HepG2 (cell line): ENCODE measurements around the gene TMEM129. TPM values are rescaled to one million over a fixed set of nuclear protein-coding genes. Genes with fewer than 3 reads are reported as not detected.

Experiments
- ARNTL ChIP-seq: sonication (generic); formaldehyde crosslinking; IDR thresholded peaks from 2 replicates; pipeline ENCODE4 v1.4.0; 2020; ENCODE audit warnings: mild to moderate bottlenecking, missing genetic modification reagents
- BRD4 ChIP-seq: sonication (generic); formaldehyde crosslinking; IDR thresholded peaks from 2 replicates; pipeline ENCODE4 v1.4.0; 2020; ENCODE audit warnings: missing genetic modification reagents
- EP300 ChIP-seq, 3 experiments: sonication (generic) in 1 of 3; formaldehyde crosslinking in 1 of 3; IDR thresholded peaks; 2 replicates each; pipeline versions ENCODE4 v1.5.1 to v1.6.1; 2011 to 2020; ENCODE audit warnings: low read depth in 2 of 3, low read length in 2 of 3, borderline replicate concordance in 1 of 3, improper control_type of control experiment in 1 of 3, mild to moderate bottlenecking in 1 of 3, missing genetic modification reagents in 1 of 3, moderate library complexity in 1 of 3
- HBP1 ChIP-seq: IDR thresholded peaks from 2 replicates; pipeline ENCODE4 v1.6.1; 2016; ENCODE audit warnings: low read depth, control low read depth
- SIN3A ChIP-seq: IDR thresholded peaks from 2 replicates; pipeline ENCODE4 v1.6.1; 2011; ENCODE audit warnings: low read depth, mild to moderate bottlenecking, control low read depth, low read length, borderline replicate concordance
- TFAP4 ChIP-seq: sonication (generic); IDR thresholded peaks from 2 replicates; pipeline ENCODE4 v1.6.1; 2016; ENCODE audit warnings: low read depth, borderline replicate concordance
- TOE1 ChIP-seq: sonication (generic); formaldehyde crosslinking; IDR thresholded peaks from 2 replicates; pipeline ENCODE4 v1.4.0; 2020; ENCODE audit warnings: mild to moderate bottlenecking, missing genetic modification reagents
- ZNF230 ChIP-seq: sonication (generic); formaldehyde crosslinking; IDR thresholded peaks from 2 replicates; pipeline ENCODE4 v1.4.0; 2020; ENCODE audit warnings: mild to moderate bottlenecking, missing genetic modification reagents
- ZNF317 ChIP-seq: sonication (generic); formaldehyde crosslinking; IDR thresholded peaks from 2 replicates; pipeline ENCODE4 v1.5.0; 2020; ENCODE audit warnings: mild to moderate bottlenecking, missing genetic modification reagents
- ZNF362 ChIP-seq: sonication (generic); formaldehyde crosslinking; IDR thresholded peaks from 2 replicates; pipeline ENCODE4 v1.4.0; 2020; ENCODE audit warnings: missing genetic modification reagents, mild to moderate bottlenecking, borderline replicate concordance
- ZNF557 ChIP-seq: sonication (generic); formaldehyde crosslinking; IDR thresholded peaks from 2 replicates; pipeline ENCODE4 v1.4.0; 2020; ENCODE audit warnings: missing genetic modification reagents
- ZNF776 ChIP-seq: sonication (generic); formaldehyde crosslinking; IDR thresholded peaks from 2 replicates; pipeline ENCODE4 v1.4.0; 2020; ENCODE audit warnings: mild to moderate bottlenecking, missing genetic modification reagents
- polyA plus RNA-seq, 8 experiments: library from polyadenylated mRNA; depleted of rRNA in 3 of 8; stranded (reverse) in 7 of 8; unstranded in 1 of 8; fragments of >200 nt; fragmentation: Illumina TruSeq in 4 of 8; extraction: Trizol in 4 of 8; gene quantifications; 2 replicates each; pipeline versions ENCODE4 v1.2.1 to v1.2.3, GENCODE V29; 2011 to 2016; ENCODE audit warnings: low read depth in 4 of 8, missing spikeins in 1 of 8, mixed read lengths in 1 of 8; ENCODE audit not compliant: insufficient read depth in 1 of 8
- total RNA-seq, 5 experiments: library from RNA; depleted of rRNA; stranded (reverse); fragments of >200 nt; fragmentation: Illumina TruSeq; extraction: Trizol; gene quantifications; 2 replicates each; pipeline ENCODE4 v1.2.3, GENCODE V29; 2016; ENCODE audit warnings: low read depth in 1 of 5
- TF ChIP-seq, protein P1 (sequence below): sonication (generic); formaldehyde crosslinking; IDR thresholded peaks from 2 replicates; pipeline ENCODE4 v1.9.0; 2021; ENCODE audit warnings: missing genetic modification reagents, mild to moderate bottlenecking, borderline replicate concordance
- TF ChIP-seq, protein P2 (sequence below): sonication (generic); formaldehyde crosslinking; IDR thresholded peaks from 2 replicates; pipeline ENCODE4 v1.5.0; 2020; ENCODE audit warnings: mild to moderate bottlenecking, missing genetic modification reagents
- TF ChIP-seq, protein P3 (sequence below): sonication (generic); formaldehyde crosslinking; IDR thresholded peaks from 2 replicates; pipeline ENCODE4 v1.4.0; 2020; ENCODE audit warnings: mild to moderate bottlenecking, missing genetic modification reagents

TMEM129 gene
- total and polyA plus RNA-seq, 2 of the 13 experiments (the other 11 are each of a cell fraction or from before 2014, with no cell fraction given) = 19.0 to 25.8 TPM

DNA sequence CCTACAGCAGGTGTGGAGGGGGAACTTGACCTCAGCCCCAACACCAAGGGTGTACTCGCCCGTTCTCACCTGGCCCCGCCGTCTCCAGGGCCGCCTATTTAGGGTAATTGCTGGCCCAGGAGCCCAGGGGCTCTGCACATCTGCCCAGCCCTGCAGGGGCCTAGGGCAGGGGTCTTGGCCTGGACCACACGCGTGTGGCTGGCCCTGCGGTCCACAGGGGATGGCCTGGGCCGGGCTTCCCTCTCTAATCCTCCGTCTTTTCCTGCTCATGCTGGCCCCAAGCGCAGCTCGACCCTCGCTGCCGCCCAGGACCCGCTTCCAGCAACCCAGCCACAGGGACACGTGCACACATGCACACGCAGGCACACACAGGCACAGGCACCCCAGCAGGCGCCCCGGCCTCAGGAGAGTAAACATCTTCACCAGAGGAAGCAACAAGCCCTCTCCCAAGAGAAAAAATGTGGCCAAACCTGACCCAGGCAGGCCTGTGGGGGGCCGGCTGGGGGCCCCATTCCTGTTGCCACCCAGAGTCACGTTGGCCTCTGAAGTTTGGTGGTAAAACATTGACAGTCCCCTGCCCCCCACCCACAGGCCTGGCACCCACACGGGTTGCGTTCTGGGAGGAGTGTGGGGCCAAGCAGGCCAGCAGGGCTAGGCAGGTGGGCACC lies 47.4 kb upstream of the TMEM129 start (continued):
- TF ChIP-seq HBP1 (CRISPR knock-in tag) (no peak), TOE1 (CRISPR knock-in tag) (no peak), ZNF230 (CRISPR knock-in tag) (no peak), EP300 (IDR thresholded peaks at IDR 0.05; ENCODE audit: low read depth in 2 of 2, low read length in 2 of 2) (0 out of 4 replicates have a peak, but pooled peaks of 1 of the 2 experiments have one; percentile 47), EP300 (CRISPR knock-in tag; IDR thresholded peaks at IDR 0.05; ENCODE audit: borderline replicate concordance) (no peak; the same call in 1 of the 2 replicates), ARNTL (CRISPR knock-in tag) (peak; percentile 93), ZNF362 (CRISPR knock-in tag) (peak; percentile 41; the same call in 1 of the 2 replicates), ZNF317 (CRISPR knock-in tag) (peak; percentile 17; the same call in 1 of the 2 replicates), SIN3A (0 out of 2 replicates have a peak, but pooled peaks have one; percentile 18), ZNF557 (CRISPR knock-in tag) (no peak), TFAP4 (peak; percentile 26; the same call in 1 of the 2 replicates), BRD4 (CRISPR knock-in tag) (0 out of 2 replicates have a peak, but pooled peaks have one; percentile 34), ZNF776 (0 out of 2 replicates have a peak, but pooled peaks have one; percentile 44)
- TF ChIP-seq, protein P1, sequence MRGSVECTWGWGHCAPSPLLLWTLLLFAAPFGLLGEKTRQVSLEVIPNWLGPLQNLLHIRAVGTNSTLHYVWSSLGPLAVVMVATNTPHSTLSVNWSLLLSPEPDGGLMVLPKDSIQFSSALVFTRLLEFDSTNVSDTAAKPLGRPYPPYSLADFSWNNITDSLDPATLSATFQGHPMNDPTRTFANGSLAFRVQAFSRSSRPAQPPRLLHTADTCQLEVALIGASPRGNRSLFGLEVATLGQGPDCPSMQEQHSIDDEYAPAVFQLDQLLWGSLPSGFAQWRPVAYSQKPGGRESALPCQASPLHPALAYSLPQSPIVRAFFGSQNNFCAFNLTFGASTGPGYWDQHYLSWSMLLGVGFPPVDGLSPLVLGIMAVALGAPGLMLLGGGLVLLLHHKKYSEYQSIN (CRISPR knock-in tag) = no peak
- TF ChIP-seq, protein P2, sequence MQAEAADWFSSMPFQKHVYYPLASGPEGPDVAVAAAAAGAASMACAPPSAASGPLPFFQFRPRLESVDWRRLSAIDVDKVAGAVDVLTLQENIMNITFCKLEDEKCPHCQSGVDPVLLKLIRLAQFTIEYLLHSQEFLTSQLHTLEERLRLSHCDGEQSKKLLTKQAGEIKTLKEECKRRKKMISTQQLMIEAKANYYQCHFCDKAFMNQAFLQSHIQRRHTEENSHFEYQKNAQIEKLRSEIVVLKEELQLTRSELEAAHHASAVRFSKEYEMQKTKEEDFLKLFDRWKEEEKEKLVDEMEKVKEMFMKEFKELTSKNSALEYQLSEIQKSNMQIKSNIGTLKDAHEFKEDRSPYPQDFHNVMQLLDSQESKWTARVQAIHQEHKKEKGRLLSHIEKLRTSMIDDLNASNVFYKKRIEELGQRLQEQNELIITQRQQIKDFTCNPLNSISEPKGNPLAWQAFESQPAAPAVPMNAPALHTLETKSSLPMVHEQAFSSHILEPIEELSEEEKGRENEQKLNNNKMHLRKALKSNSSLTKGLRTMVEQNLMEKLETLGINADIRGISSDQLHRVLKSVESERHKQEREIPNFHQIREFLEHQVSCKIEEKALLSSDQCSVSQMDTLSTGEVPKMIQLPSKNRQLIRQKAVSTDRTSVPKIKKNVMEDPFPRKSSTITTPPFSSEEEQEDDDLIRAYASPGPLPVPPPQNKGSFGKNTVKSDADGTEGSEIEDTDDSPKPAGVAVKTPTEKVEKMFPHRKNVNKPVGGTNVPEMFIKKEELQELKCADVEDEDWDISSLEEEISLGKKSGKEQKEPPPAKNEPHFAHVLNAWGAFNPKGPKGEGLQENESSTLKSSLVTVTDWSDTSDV (CRISPR knock-in tag) = no peak
- TF ChIP-seq, protein P3, sequence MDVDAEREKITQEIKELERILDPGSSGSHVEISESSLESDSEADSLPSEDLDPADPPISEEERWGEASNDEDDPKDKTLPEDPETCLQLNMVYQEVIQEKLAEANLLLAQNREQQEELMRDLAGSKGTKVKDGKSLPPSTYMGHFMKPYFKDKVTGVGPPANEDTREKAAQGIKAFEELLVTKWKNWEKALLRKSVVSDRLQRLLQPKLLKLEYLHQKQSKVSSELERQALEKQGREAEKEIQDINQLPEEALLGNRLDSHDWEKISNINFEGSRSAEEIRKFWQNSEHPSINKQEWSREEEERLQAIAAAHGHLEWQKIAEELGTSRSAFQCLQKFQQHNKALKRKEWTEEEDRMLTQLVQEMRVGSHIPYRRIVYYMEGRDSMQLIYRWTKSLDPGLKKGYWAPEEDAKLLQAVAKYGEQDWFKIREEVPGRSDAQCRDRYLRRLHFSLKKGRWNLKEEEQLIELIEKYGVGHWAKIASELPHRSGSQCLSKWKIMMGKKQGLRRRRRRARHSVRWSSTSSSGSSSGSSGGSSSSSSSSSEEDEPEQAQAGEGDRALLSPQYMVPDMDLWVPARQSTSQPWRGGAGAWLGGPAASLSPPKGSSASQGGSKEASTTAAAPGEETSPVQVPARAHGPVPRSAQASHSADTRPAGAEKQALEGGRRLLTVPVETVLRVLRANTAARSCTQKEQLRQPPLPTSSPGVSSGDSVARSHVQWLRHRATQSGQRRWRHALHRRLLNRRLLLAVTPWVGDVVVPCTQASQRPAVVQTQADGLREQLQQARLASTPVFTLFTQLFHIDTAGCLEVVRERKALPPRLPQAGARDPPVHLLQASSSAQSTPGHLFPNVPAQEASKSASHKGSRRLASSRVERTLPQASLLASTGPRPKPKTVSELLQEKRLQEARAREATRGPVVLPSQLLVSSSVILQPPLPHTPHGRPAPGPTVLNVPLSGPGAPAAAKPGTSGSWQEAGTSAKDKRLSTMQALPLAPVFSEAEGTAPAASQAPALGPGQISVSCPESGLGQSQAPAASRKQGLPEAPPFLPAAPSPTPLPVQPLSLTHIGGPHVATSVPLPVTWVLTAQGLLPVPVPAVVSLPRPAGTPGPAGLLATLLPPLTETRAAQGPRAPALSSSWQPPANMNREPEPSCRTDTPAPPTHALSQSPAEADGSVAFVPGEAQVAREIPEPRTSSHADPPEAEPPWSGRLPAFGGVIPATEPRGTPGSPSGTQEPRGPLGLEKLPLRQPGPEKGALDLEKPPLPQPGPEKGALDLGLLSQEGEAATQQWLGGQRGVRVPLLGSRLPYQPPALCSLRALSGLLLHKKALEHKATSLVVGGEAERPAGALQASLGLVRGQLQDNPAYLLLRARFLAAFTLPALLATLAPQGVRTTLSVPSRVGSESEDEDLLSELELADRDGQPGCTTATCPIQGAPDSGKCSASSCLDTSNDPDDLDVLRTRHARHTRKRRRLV = 0 out of 2 replicates have a peak, but pooled peaks have one; percentile 20
